ENCODE data around the gene PTPRR.

DNA sequence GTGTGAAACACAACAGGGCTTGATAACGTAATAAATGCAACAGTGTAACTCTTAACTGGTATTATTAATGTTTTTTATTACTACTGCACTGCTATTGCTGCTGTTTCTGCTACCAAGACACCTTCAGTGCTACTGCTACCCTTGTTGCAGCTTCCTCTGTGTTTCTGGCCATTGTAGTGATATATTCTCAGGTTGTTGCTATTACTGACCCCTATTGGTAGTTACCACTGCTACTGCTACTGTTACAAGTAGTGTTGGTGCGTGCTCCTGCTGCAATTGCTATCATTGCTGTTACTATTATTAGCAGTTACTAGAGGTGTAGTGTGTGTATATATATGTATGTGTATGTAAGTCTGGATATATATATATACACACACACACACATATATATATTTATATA, 196.1 kb downstream of the PTPRR start:
- TF ChIP-seq POLR2A (IDR thresholded peaks at IDR 0.05; ENCODE audit: low read length): no peak
- TF ChIP-seq, protein P1, sequence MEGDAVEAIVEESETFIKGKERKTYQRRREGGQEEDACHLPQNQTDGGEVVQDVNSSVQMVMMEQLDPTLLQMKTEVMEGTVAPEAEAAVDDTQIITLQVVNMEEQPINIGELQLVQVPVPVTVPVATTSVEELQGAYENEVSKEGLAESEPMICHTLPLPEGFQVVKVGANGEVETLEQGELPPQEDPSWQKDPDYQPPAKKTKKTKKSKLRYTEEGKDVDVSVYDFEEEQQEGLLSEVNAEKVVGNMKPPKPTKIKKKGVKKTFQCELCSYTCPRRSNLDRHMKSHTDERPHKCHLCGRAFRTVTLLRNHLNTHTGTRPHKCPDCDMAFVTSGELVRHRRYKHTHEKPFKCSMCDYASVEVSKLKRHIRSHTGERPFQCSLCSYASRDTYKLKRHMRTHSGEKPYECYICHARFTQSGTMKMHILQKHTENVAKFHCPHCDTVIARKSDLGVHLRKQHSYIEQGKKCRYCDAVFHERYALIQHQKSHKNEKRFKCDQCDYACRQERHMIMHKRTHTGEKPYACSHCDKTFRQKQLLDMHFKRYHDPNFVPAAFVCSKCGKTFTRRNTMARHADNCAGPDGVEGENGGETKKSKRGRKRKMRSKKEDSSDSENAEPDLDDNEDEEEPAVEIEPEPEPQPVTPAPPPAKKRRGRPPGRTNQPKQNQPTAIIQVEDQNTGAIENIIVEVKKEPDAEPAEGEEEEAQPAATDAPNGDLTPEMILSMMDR (IDR thresholded peaks at IDR 0.05): peak; percentile 15; the same call in 1 of the 3 replicates
